Stimulated activated CD4-positive, alpha-beta T cell treated with anti-CD3 and anti-CD28 coated beads, Interleukin-15, amount 100 ng/mL, for 48 hours (primary cell): Measurements from ENCODE around the gene CRNKL1.

Experiments used
- DNase-seq, 2 donors: peaks; one replicate each; pipeline ENCODE4 v3.0.0-alpha.2; 2020; ENCODE audit warnings: low read depth in 2 of 2

Gene CRNKL1

GRCh38 chr20:20052074-20052970 lies at the start of gene CRNKL1, which contains the start of gene CFAP61:
CRNKL1 (minus strand) TSS chr20:20052466; CDS start chr20:20052342, 124 bp downstream.
CFAP61 (plus strand) TSS chr20:20052532; CDS start chr20:20056654, 4,122 bp downstream.
- peak; percentile 95 for DNase-seq

- DNase-seq: no peak
Measured at GRCh38 chr20:20100881-20101280, 48.6 kb upstream of the CRNKL1 start.

- no peak for DNase-seq
Measured at GRCh38 chr20:20096421-20096820, 44.2 kb upstream of the CRNKL1 start.

GRCh38 chr20:20095114-20095872 lies 43.0 kb upstream of the CRNKL1 start:
- no peak for DNase-seq

- DNase-seq: no peak
Measured at GRCh38 chr20:20094410-20094809, 42.1 kb upstream of the CRNKL1 start.

- DNase-seq: no peak
Measured at GRCh38 chr20:20092827-20093226, 40.6 kb upstream of the CRNKL1 start.

- no peak for DNase-seq
Measured at GRCh38 chr20:20089939-20090338, 37.7 kb upstream of the CRNKL1 start.

- no peak for DNase-seq
Measured at GRCh38 chr20:20089018-20089417, 36.8 kb upstream of the CRNKL1 start.

- DNase-seq: no peak
Measured at GRCh38 chr20:20085812-20086211, 33.5 kb upstream of the CRNKL1 start.

GRCh38 chr20:20085071-20085470 lies 32.8 kb upstream of the CRNKL1 start:
- DNase-seq: no peak

GRCh38 chr20:20084296-20084752 lies 32.1 kb upstream of the CRNKL1 start:
- DNase-seq: no peak

- DNase-seq: no peak
Measured at GRCh38 chr20:20083807-20084206, 31.5 kb upstream of the CRNKL1 start.

GRCh38 chr20:20079102-20079784 lies 27.0 kb upstream of the CRNKL1 start:
- DNase-seq: no peak

- no peak for DNase-seq
Measured at GRCh38 chr20:20078041-20078440, 25.8 kb upstream of the CRNKL1 start.

- no peak for DNase-seq
Measured at GRCh38 chr20:20076297-20077065, 24.2 kb upstream of the CRNKL1 start.

- no peak for DNase-seq
Measured at GRCh38 chr20:20075032-20075431, 22.8 kb upstream of the CRNKL1 start.

- no peak for DNase-seq
Measured at GRCh38 chr20:20073801-20074371, 21.6 kb upstream of the CRNKL1 start.

GRCh38 chr20:20070871-20071726 lies 18.8 kb upstream of the CRNKL1 start:
- DNase-seq: no peak

GRCh38 chr20:20065361-20065760 lies 13.1 kb upstream of the CRNKL1 start:
- no peak for DNase-seq
